Neural cell (in vitro differentiated cells): Measurements from ENCODE around the gene NR2C1. TPM values are rescaled to one million over a fixed set of nuclear protein-coding genes. Genes with fewer than 3 reads are reported as not detected.

ENCODE experiments used
- H2AFZ ChIP-seq: fragments of 200-600, 300-800 bp; sonication (generic), shearing (Covaris generic); 2 replicates; pipeline ENCODE4 v1.6.0; 2014; ENCODE audit warnings: low read depth, mild to moderate bottlenecking, antibody characterized with exemption, low read length, moderate library complexity
- H3F3A ChIP-seq: fragments of 200-600 bp; shearing (Covaris generic); 2 replicates; pipeline ENCODE4 v1.6.1; 2016; ENCODE audit warnings: mild to moderate bottlenecking, moderate library complexity, mixed read lengths, antibody characterized with exemption, low read length; ENCODE audit not compliant: insufficient read depth, poor library complexity, severe bottlenecking
- H3K27ac ChIP-seq: fragments of 200-600, 300-800 bp; sonication (generic), shearing (Covaris generic); 2 replicates; pipeline ENCODE4 v1.5.1; 2014; ENCODE audit warnings: mild to moderate bottlenecking, low read length, moderate library complexity
- H3K27me3 ChIP-seq: fragments of 300-800, 200-600 bp; sonication (generic), shearing (Covaris generic); 2 replicates; pipeline ENCODE4 v1.6.0; 2014; ENCODE audit warnings: mild to moderate bottlenecking, low read depth, low read length, moderate library complexity; ENCODE audit not compliant: insufficient read depth
- H3K36me3 ChIP-seq: fragments of 300-800, 200-600 bp; sonication (generic), shearing (Covaris generic); 2 replicates; pipeline ENCODE4 v1.5.1; 2014; ENCODE audit warnings: mild to moderate bottlenecking, antibody characterized with exemption, low read length, moderate library complexity; ENCODE audit not compliant: insufficient read depth
- H3K4me2 ChIP-seq: fragments of 300-800, 200-600 bp; sonication (generic), shearing (Covaris generic); 2 replicates; pipeline ENCODE4 v1.6.0; 2014; ENCODE audit warnings: mild to moderate bottlenecking, low read length
- H3K4me3 ChIP-seq: fragments of 300-800, 200-600 bp; sonication (generic), shearing (Covaris generic); 2 replicates; pipeline ENCODE4 v1.5.1; 2014; ENCODE audit warnings: mild to moderate bottlenecking, low read length, moderate library complexity
- H3K79me2 ChIP-seq: fragments of 200-600 bp; shearing (Covaris generic); replicated peaks from 2 replicates; pipeline ENCODE4 v1.6.0; 2014; ENCODE audit warnings: mild to moderate bottlenecking, low read length, moderate library complexity; ENCODE audit not compliant: insufficient read depth
- H3K9ac ChIP-seq: fragments of 300-800, 200-600 bp; sonication (generic), shearing (Covaris generic); 2 replicates; pipeline ENCODE4 v1.6.1; 2016; ENCODE audit warnings: mild to moderate bottlenecking, low read length, mixed read lengths
- H3K9me2 ChIP-seq: fragments of 200-600 bp; shearing (Covaris generic); 2 replicates; pipeline ENCODE4 v1.6.1; 2016; ENCODE audit warnings: mild to moderate bottlenecking, low read length, mixed read lengths; ENCODE audit not compliant: insufficient read depth
- H3K9me3 ChIP-seq: fragments of 200-600, 300-800 bp; sonication (generic), shearing (Covaris generic); 2 replicates; pipeline ENCODE4 v1.6.1; 2016; ENCODE audit warnings: mild to moderate bottlenecking, mixed run types, low read length, moderate library complexity, mixed read lengths
- H4K20me1 ChIP-seq: fragments of 200-600 bp; shearing (Covaris generic); 2 replicates; pipeline ENCODE4 v1.6.1; 2016; ENCODE audit warnings: mild to moderate bottlenecking, mixed run types; ENCODE audit not compliant: insufficient read depth
- EP300 ChIP-seq: fragments of 450-650 bp; conservative IDR thresholded peaks from 2 replicates; pipeline ENCODE4 v1.6.1; 2014; ENCODE audit warnings: antibody characterized with exemption, mild to moderate bottlenecking, moderate library complexity; ENCODE audit not compliant: poor library complexity, severe bottlenecking
- EZH2 ChIP-seq: fragments of 200-600, 300-800 bp; shearing (Covaris generic), sonication (generic); IDR thresholded peaks from 2 replicates; pipeline ENCODE4 v1.6.1; 2014; ENCODE audit warnings: antibody characterized with exemption, low read length, borderline replicate concordance, mild to moderate bottlenecking; ENCODE audit not compliant: insufficient read depth, poor library complexity, severe bottlenecking
- MXI1 ChIP-seq: fragments of 450-650 bp; conservative IDR thresholded peaks from 2 replicates; pipeline ENCODE4 v1.6.1; 2014; ENCODE audit warnings: antibody characterized with exemption, mild to moderate bottlenecking; ENCODE audit not compliant: poor library complexity, severe bottlenecking
- POLR2AphosphoS5 ChIP-seq: IDR thresholded peaks from 2 replicates; pipeline ENCODE4 v1.6.1; 2012
- RAD21 ChIP-seq: fragments of 450-650 bp; conservative IDR thresholded peaks from 2 replicates; pipeline ENCODE4 v1.6.1; 2014; ENCODE audit warnings: antibody characterized with exemption, mild to moderate bottlenecking, moderate library complexity
- REST ChIP-seq: IDR thresholded peaks from 2 replicates; pipeline ENCODE4 v1.6.1; 2012; ENCODE audit warnings: borderline replicate concordance
- SMC3 ChIP-seq: fragments of 450-650 bp; conservative IDR thresholded peaks from 2 replicates; pipeline ENCODE4 v1.6.1; 2014; ENCODE audit warnings: antibody characterized with exemption, mild to moderate bottlenecking, moderate library complexity; ENCODE audit not compliant: poor library complexity
- TAF1 ChIP-seq: IDR thresholded peaks from 2 replicates; pipeline ENCODE4 v1.6.1; 2012; ENCODE audit warnings: low read depth
- polyA plus RNA-seq: library from polyadenylated mRNA; depleted of rRNA; stranded (reverse); fragments of >200 nt; gene quantifications from 2 replicates; pipeline ENCODE4 v1.2.3, GENCODE V29; 2014
- TF ChIP-seq, protein P1 (sequence below): fragments of 450-650 bp; IDR thresholded peaks from 2 replicates; pipeline ENCODE4 v1.5.1; 2014; ENCODE audit warnings: antibody characterized with exemption, mild to moderate bottlenecking, moderate library complexity; ENCODE audit not compliant: poor library complexity, severe bottlenecking

NR2C1 gene
- polyA plus RNA-seq, 1 donor from 2014 or later, result 137 TPM

DNA sequence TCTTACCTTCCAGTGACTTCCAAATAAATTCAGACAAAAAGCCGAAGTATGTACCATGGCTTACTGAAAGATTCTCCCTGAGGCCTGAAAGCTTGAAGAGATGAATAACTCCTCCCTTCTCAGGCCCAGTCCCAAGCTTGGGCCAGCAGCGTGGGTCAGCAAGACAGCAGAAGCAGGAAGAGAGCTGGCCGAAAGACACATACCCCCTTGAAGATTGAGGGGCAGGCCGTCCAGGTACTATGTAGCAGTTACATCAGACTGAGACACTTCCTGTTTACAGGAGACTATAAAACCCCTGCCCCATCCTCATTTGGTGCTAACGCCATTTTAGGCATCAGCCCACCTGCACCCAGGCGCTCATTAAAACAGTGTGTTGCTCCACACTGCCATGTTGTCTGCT is 84.9 kb downstream of the NR2C1 start:
- TF ChIP-seq EP300 (no peak), REST (no peak), SMC3 (no peak), POLR2AphosphoS5 (no peak), MXI1 (no peak), EZH2 (no peak), TAF1 (no peak), RAD21 (no peak)
- TF ChIP-seq, protein P1, sequence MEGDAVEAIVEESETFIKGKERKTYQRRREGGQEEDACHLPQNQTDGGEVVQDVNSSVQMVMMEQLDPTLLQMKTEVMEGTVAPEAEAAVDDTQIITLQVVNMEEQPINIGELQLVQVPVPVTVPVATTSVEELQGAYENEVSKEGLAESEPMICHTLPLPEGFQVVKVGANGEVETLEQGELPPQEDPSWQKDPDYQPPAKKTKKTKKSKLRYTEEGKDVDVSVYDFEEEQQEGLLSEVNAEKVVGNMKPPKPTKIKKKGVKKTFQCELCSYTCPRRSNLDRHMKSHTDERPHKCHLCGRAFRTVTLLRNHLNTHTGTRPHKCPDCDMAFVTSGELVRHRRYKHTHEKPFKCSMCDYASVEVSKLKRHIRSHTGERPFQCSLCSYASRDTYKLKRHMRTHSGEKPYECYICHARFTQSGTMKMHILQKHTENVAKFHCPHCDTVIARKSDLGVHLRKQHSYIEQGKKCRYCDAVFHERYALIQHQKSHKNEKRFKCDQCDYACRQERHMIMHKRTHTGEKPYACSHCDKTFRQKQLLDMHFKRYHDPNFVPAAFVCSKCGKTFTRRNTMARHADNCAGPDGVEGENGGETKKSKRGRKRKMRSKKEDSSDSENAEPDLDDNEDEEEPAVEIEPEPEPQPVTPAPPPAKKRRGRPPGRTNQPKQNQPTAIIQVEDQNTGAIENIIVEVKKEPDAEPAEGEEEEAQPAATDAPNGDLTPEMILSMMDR, result no peak
- H3K4me3 ChIP-seq, result no peak overlapping the region
- no peaks in the 10 kb centered on the region for H3K27me3 ChIP-seq
- no peaks in the 10 kb centered on the region for H3K36me3 ChIP-seq
- H3K4me2 ChIP-seq, result no peak overlapping the region
- H4K20me1 ChIP-seq, result no peaks in the 10 kb centered on the region
- no peaks in the 10 kb centered on the region for H3K9me2 ChIP-seq
- no peak overlapping the region for H2AFZ ChIP-seq
- H3K79me2 ChIP-seq, result no peaks in the 10 kb centered on the region
- H3K27ac ChIP-seq, result no peak overlapping the region
- H3K9me3 ChIP-seq, result no peaks in the 10 kb centered on the region
- no peaks in the 10 kb centered on the region for H3F3A ChIP-seq
- no peak overlapping the region for H3K9ac ChIP-seq

- no peak overlapping the region for H3K4me2 ChIP-seq
- H2AFZ ChIP-seq, result no peak overlapping the region
- H3F3A ChIP-seq, result no peaks in the 10 kb centered on the region
- no peak overlapping the region for H3K9ac ChIP-seq
- H3K36me3 ChIP-seq, result no peaks in the 10 kb centered on the region
- no peaks in the 10 kb centered on the region for H3K9me3 ChIP-seq
- no peaks in the 10 kb centered on the region for H3K79me2 ChIP-seq
- no peak overlapping the region for H3K27ac ChIP-seq
- H3K9me2 ChIP-seq, result no peaks in the 10 kb centered on the region
- no peaks in the 10 kb centered on the region for H3K27me3 ChIP-seq
- H3K4me3 ChIP-seq, result no peak overlapping the region
- TF ChIP-seq TAF1, result no peak
- TF ChIP-seq POLR2AphosphoS5, result no peak
- TF ChIP-seq MXI1, result no peak
- no peak for TF ChIP-seq EZH2
- no peak for TF ChIP-seq EP300
- TF ChIP-seq, protein P1, result no peak
- no peak for TF ChIP-seq SMC3
- no peak for TF ChIP-seq RAD21
- TF ChIP-seq REST, result no peak
- H4K20me1 ChIP-seq, result no peaks in the 10 kb centered on the region
These were observed 85.6 kb downstream of the NR2C1 start for GRCh38 chr12:94987801-94988200.
